ENCODE data around the gene HOXB2. TPM values are rescaled to one million over a fixed set of nuclear protein-coding genes. Genes with fewer than 3 reads are reported as not detected.
A peak's percentile ranks its signal among the peaks of the same experiment; 100 is the strongest.

HOXB2 gene
- total RNA-seq, 1 donor from 2014 or later = 1.9 TPM

DNA sequence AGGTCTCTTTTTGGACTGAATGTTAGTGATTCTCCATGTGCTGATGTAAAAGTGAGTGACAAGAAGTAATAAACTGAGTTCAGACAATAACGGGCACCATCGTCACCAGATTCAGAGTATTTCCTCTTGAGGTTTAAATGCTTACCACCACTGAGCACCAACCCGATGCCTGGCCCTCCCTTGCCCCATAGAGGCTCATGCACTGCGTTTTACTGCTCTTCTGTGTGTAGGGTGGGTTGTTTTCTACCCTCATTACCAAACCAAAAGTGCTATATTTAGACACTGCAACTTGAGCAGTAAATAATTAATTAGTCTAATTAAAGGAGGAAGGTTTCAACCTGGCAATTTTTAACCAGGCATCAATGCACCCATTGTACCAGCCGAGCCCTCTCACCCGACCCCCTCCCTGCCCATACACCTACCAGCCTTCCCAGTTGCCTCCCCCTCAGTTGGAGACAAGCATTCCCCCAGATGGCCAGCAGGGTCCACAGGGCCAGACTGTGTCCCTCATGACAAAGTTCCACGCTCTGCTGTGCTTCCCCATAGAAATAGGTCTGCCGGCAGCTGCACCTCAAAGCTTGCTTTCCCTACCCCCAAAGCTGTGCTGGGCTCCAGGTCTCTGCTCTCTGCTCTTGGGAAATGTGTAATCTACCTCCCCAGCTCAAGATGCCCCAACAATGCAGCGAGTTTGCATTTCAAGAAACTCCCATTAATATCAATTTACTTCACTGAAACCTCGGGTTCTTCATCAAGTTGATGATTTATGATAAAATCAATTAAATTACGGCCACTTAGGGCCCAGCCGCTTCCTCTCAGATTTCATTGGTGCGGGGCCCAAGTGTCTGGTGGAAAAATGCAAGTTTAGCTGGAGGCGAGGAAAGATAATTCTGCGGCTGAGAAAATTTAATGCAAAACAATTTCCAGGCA, 17.2 kb upstream of the HOXB2 start:
- Histone ChIP-seq H3K36me3 (no peaks in the 10 kb centered on the region), H3K27me3 (ENCODE audit: low read depth) (peaks cover 99% of the 10 kb centered on the region), H3K4me1 (peaks cover 20% of the 10 kb centered on the region), H3K27ac (replicated peaks) (no peak overlapping the region), H3K9me3 (replicated peaks) (no peaks in the 10 kb centered on the region), H3K4me3 (no peak overlapping the region)
- intact Hi-C loops (cut with micrococcal nuclease) = no loop called here
- TF ChIP-seq, protein P1, sequence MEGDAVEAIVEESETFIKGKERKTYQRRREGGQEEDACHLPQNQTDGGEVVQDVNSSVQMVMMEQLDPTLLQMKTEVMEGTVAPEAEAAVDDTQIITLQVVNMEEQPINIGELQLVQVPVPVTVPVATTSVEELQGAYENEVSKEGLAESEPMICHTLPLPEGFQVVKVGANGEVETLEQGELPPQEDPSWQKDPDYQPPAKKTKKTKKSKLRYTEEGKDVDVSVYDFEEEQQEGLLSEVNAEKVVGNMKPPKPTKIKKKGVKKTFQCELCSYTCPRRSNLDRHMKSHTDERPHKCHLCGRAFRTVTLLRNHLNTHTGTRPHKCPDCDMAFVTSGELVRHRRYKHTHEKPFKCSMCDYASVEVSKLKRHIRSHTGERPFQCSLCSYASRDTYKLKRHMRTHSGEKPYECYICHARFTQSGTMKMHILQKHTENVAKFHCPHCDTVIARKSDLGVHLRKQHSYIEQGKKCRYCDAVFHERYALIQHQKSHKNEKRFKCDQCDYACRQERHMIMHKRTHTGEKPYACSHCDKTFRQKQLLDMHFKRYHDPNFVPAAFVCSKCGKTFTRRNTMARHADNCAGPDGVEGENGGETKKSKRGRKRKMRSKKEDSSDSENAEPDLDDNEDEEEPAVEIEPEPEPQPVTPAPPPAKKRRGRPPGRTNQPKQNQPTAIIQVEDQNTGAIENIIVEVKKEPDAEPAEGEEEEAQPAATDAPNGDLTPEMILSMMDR (IDR thresholded peaks at IDR 0.05; ENCODE audit: borderline replicate concordance) = peak; percentile 8
- DNase-seq = no peak

DNA sequence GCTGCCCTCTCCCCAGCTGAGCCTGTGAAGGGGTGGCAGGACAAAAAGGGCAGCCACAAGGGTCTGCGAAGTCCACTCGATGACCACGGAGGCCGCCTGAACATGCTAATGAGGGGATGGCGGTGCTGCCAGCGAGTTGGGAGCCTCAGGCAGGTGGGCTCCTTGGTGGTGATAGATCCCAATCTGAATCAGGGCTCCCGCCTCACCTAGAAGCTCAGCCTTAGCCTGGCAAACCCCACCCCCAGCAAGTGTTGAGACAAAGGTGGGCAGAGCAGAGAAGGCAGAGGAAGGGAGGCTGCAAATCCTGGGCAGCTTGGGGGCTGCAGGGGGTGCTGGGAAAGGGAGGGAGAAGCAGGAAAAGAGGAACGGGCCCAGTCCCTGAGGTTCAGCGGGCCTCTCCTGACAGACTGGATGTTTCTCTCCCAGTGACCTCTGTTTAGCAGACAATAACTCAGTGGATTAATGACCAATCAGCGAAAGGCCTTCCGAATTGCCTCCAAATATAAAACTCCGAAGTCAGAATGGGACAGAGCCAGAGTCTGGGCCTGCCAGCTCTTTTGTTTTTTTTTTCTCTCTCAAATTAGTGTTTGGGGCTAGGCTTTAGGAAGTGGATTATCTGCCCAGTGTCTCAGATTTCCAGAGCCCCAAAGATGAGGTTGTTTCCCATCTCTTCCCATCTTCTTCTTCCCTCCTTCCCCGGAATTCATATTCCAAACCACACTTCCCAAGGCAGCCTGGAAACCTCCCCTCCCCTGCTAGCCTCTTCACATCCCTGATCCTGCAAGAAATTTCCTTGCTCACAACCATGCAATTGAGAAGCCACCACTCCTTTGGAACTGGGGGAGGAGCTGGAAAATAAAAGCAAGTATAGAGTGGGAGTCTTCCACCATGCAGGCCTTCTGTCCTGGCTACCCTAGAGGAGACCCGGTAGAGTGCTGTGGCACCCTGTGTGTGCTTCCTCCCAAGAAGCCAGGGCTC, 15.2 kb upstream of the HOXB2 start:
- Histone ChIP-seq H3K27ac (replicated peaks) (no peak overlapping the region), H3K27me3 (ENCODE audit: low read depth) (peaks cover 99% of the 10 kb centered on the region), H3K36me3 (no peaks in the 10 kb centered on the region), H3K4me1 (peaks cover 20% of the 10 kb centered on the region), H3K4me3 (no peak overlapping the region), H3K9me3 (replicated peaks) (no peaks in the 10 kb centered on the region)
- DNase-seq = no peak
- TF ChIP-seq, protein P1 (IDR thresholded peaks at IDR 0.05; ENCODE audit: borderline replicate concordance) = no peak
- intact Hi-C loops (cut with micrococcal nuclease) = no loop called here

DNA sequence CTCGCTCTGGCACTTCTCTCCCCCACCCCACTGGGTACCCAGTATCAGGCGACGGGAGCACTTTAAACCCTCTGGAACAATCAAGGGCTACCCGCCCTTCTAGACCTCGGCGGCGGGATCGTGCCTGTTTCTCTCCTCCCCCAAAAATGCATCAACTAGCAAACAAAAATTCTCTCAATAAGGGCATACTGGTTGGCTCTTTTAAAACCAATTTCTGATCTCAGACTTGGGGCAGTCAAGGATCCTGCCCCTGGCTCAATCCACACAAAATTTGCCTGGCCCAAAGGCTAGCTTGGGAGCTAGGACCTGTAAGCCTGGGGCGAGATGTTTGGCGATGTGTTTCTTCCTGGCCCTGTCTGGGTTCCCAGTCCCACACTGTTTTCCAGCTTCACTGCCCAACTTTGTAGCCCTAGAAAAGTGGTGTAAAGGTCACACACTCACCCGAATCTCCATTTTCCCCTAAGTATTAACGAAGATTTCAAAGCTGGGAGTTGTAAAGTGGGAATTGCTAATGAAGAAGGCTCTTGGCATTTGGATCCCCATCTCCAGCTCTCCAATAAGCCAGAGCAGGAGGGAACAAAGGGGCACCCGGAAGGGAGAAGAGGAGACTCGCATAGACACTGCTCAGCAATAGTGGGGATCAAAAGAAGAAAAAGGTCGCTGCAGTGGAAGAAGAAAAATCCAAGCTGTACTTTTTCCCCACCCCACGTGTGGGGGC, 14.4 kb upstream of the HOXB2 start:
- TF ChIP-seq, protein P1 (IDR thresholded peaks at IDR 0.05; ENCODE audit: borderline replicate concordance) = no peak
- DNase-seq = no peak
- H3K27ac ChIP-seq (replicated peaks) = no peak overlapping the region
- intact Hi-C loops (cut with micrococcal nuclease) = no loop called here
- peaks cover 22% of the 10 kb centered on the region for H3K4me1 ChIP-seq
- H3K36me3 ChIP-seq = no peaks in the 10 kb centered on the region
- H3K4me3 ChIP-seq = no peak overlapping the region
- H3K27me3 ChIP-seq (ENCODE audit: low read depth) = peaks cover 99% of the 10 kb centered on the region
- no peaks in the 10 kb centered on the region for H3K9me3 ChIP-seq (replicated peaks)

DNA sequence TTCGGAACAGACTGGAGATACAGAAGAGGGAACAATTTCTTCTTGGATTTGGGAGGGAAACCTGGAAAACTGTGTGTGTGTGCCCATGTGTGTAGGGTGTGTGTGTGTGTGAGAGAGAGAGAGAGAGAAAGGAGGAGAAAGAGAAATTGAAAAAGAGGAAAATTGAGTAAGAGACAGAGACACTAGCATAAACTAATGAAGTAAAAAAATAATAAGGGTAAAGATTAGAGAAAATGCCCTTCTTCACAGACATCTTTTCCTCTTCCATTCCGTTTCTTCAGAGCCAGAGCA, 13.9 kb upstream of the HOXB2 start:
- no peak overlapping the region for H3K27ac ChIP-seq (replicated peaks)
- H3K4me1 ChIP-seq = peaks cover 22% of the 10 kb centered on the region
- TF ChIP-seq, protein P1 (IDR thresholded peaks at IDR 0.05; ENCODE audit: borderline replicate concordance) = no peak
- no peak overlapping the region for H3K4me3 ChIP-seq
- intact Hi-C loops (cut with micrococcal nuclease) = no loop called here
- no peaks in the 10 kb centered on the region for H3K9me3 ChIP-seq (replicated peaks)
- peaks cover 99% of the 10 kb centered on the region for H3K27me3 ChIP-seq (ENCODE audit: low read depth)
- DNase-seq = no peak
- no peaks in the 10 kb centered on the region for H3K36me3 ChIP-seq

Data from left ventricle myocardium inferior (tissue), 1 donor.